ENCODE results near the gene NDUFAF7.
"Not testable (repeated sequence)": the region's sequence is repeated elsewhere in the genome, so short reads cannot be mapped to it uniquely, and the experiment has no call there.

NDUFAF7 gene

GRCh38 chr2:37215250-37215649 is 16.2 kb upstream of the NDUFAF7 start:
- Histone ChIP-seq H3K36me3 (ENCODE audit: insufficient read depth, low read length) (peaks cover 34% of the 10 kb centered on the region), H3K79me2 (ENCODE audit: control insufficient read depth, insufficient read depth, low read length, unreplicated experiment) (peaks cover 5% of the 10 kb centered on the region), H3K4me1 (ENCODE audit: control insufficient read depth, insufficient read depth, low read length, unreplicated experiment) (peaks cover 6% of the 10 kb centered on the region), H3K27me3 (ENCODE audit: insufficient read depth, low read length) (no peaks in the 10 kb centered on the region), H2AFZ (ENCODE audit: low read length, unreplicated experiment) (peak overlapping the region; percentile 45), H3K27ac (ENCODE audit: low read depth, low read length) (peak overlapping the region; percentile 76), H3K4me3 (ENCODE audit: low read depth, low read length) (no peak overlapping the region)

GRCh38 chr2:37219046-37219445 is 12.4 kb upstream of the NDUFAF7 start:
- H3K36me3 ChIP-seq (ENCODE audit: insufficient read depth, low read length): peaks cover 45% of the 10 kb centered on the region
- peaks cover 6% of the 10 kb centered on the region for H3K4me1 ChIP-seq (ENCODE audit: control insufficient read depth, insufficient read depth, low read length, unreplicated experiment)
- H3K79me2 ChIP-seq (ENCODE audit: control insufficient read depth, insufficient read depth, low read length, unreplicated experiment): peaks cover 9% of the 10 kb centered on the region
- H3K4me3 ChIP-seq (ENCODE audit: low read depth, low read length): no peak overlapping the region
- no peaks in the 10 kb centered on the region for H3K27me3 ChIP-seq (ENCODE audit: insufficient read depth, low read length)
- no peak overlapping the region for H2AFZ ChIP-seq (ENCODE audit: low read length, unreplicated experiment)
- H3K27ac ChIP-seq (ENCODE audit: low read depth, low read length): no peak overlapping the region

GRCh38 chr2:37223131-37223530 is 8.3 kb upstream of the NDUFAF7 start:
- Histone ChIP-seq H3K27ac (ENCODE audit: low read depth, low read length) (no peak overlapping the region), H3K4me3 (ENCODE audit: low read depth, low read length) (no peak overlapping the region), H3K4me1 (ENCODE audit: control insufficient read depth, insufficient read depth, low read length, unreplicated experiment) (no peaks in the 10 kb centered on the region), H3K79me2 (ENCODE audit: control insufficient read depth, insufficient read depth, low read length, unreplicated experiment) (peaks cover 41% of the 10 kb centered on the region), H3K27me3 (ENCODE audit: insufficient read depth, low read length) (no peaks in the 10 kb centered on the region), H3K36me3 (ENCODE audit: insufficient read depth, low read length) (peaks cover 51% of the 10 kb centered on the region), H2AFZ (ENCODE audit: low read length, unreplicated experiment) (no peak overlapping the region)

- Histone ChIP-seq H3K4me3 (ENCODE audit: low read depth, low read length) (no peak overlapping the region), H2AFZ (ENCODE audit: low read length, unreplicated experiment) (no peak overlapping the region), H3K4me1 (ENCODE audit: control insufficient read depth, insufficient read depth, low read length, unreplicated experiment) (peaks cover 3% of the 10 kb centered on the region), H3K36me3 (ENCODE audit: insufficient read depth, low read length) (peaks cover 53% of the 10 kb centered on the region), H3K79me2 (ENCODE audit: control insufficient read depth, insufficient read depth, low read length, unreplicated experiment) (peaks cover 49% of the 10 kb centered on the region), H3K27me3 (ENCODE audit: insufficient read depth, low read length) (no peaks in the 10 kb centered on the region), H3K27ac (ENCODE audit: low read depth, low read length) (no peak overlapping the region)
Observed at GRCh38 chr2:37224063-37224462, 7.4 kb upstream of the NDUFAF7 start.

- Histone ChIP-seq H3K36me3 (ENCODE audit: insufficient read depth, low read length) (peaks cover 48% of the 10 kb centered on the region), H3K79me2 (ENCODE audit: control insufficient read depth, insufficient read depth, low read length, unreplicated experiment) (peaks cover 56% of the 10 kb centered on the region)
- H3K4me3 ChIP-seq (ENCODE audit: low read depth, low read length): not testable (repeated sequence)
Observed at GRCh38 chr2:37225129-37225528, 6.3 kb upstream of the NDUFAF7 start.

GRCh38 chr2:37226863-37227262 is 4.6 kb upstream of the NDUFAF7 start:
- Histone ChIP-seq H3K4me3 (ENCODE audit: low read depth, low read length) (no peak overlapping the region), H2AFZ (ENCODE audit: low read length, unreplicated experiment) (no peak overlapping the region), H3K27me3 (ENCODE audit: insufficient read depth, low read length) (no peaks in the 10 kb centered on the region), H3K79me2 (ENCODE audit: control insufficient read depth, insufficient read depth, low read length, unreplicated experiment) (peaks cover 72% of the 10 kb centered on the region), H3K36me3 (ENCODE audit: insufficient read depth, low read length) (peaks cover 35% of the 10 kb centered on the region; the same call in 1 of the 2 replicates), H3K4me1 (ENCODE audit: control insufficient read depth, insufficient read depth, low read length, unreplicated experiment) (peaks cover 15% of the 10 kb centered on the region), H3K27ac (ENCODE audit: low read depth, low read length) (no peak overlapping the region)

More at GRCh38 chr2:37225129-37225528, 6.3 kb upstream of the NDUFAF7 start:
- H3K27ac ChIP-seq (ENCODE audit: low read depth, low read length); H2AFZ ChIP-seq (ENCODE audit: low read length, unreplicated experiment); H3K27me3 ChIP-seq (ENCODE audit: insufficient read depth, low read length): not testable (repeated sequence)
- peaks cover 13% of the 10 kb centered on the region for H3K4me1 ChIP-seq (ENCODE audit: control insufficient read depth, insufficient read depth, low read length, unreplicated experiment)

- Histone ChIP-seq H3K4me1 (ENCODE audit: control insufficient read depth, insufficient read depth, low read length, unreplicated experiment) (peaks cover 23% of the 10 kb centered on the region), H3K27me3 (ENCODE audit: insufficient read depth, low read length) (no peaks in the 10 kb centered on the region), H3K27ac (ENCODE audit: low read depth, low read length) (no peak overlapping the region), H2AFZ (ENCODE audit: low read length, unreplicated experiment) (no peak overlapping the region), H3K36me3 (ENCODE audit: insufficient read depth, low read length) (peaks cover 20% of the 10 kb centered on the region; the same call in 1 of the 2 replicates), H3K79me2 (ENCODE audit: control insufficient read depth, insufficient read depth, low read length, unreplicated experiment) (peaks cover 88% of the 10 kb centered on the region), H3K4me3 (ENCODE audit: low read depth, low read length) (no peak overlapping the region; the same call in 1 of the 2 replicates)
Observed at GRCh38 chr2:37228788-37229187, 2.7 kb upstream of the NDUFAF7 start.

- H2AFZ ChIP-seq (ENCODE audit: low read length, unreplicated experiment): peak overlapping the region; percentile 94
- peaks cover 16% of the 10 kb centered on the region; the same call in 1 of the 2 replicates for H3K36me3 ChIP-seq (ENCODE audit: insufficient read depth, low read length)
Observed at GRCh38 chr2:37230581-37230980, 877 bp upstream of the NDUFAF7 start.

GRCh38 chr2:37232131-37232933 is 874 bp downstream of the NDUFAF7 start:
- H3K27ac ChIP-seq (ENCODE audit: low read depth, low read length): peak overlapping the region; percentile 79
- H3K27me3 ChIP-seq (ENCODE audit: insufficient read depth, low read length): no peaks in the 10 kb centered on the region
- peaks cover 14% of the 10 kb centered on the region; the same call in 1 of the 2 replicates for H3K36me3 ChIP-seq (ENCODE audit: insufficient read depth, low read length)
- peaks cover 75% of the 10 kb centered on the region for H3K79me2 ChIP-seq (ENCODE audit: control insufficient read depth, insufficient read depth, low read length, unreplicated experiment)
- H3K4me1 ChIP-seq (ENCODE audit: control insufficient read depth, insufficient read depth, low read length, unreplicated experiment): peaks cover 23% of the 10 kb centered on the region
- peak overlapping the region; percentile 99 for H3K4me3 ChIP-seq (ENCODE audit: low read depth, low read length)
- peak overlapping the region; percentile 75 for H2AFZ ChIP-seq (ENCODE audit: low read length, unreplicated experiment)

More at GRCh38 chr2:37230581-37230980, 877 bp upstream of the NDUFAF7 start:
- Histone ChIP-seq H3K4me1 (ENCODE audit: control insufficient read depth, insufficient read depth, low read length, unreplicated experiment) (peaks cover 23% of the 10 kb centered on the region), H3K4me3 (ENCODE audit: low read depth, low read length) (peak overlapping the region; percentile 99), H3K27me3 (ENCODE audit: insufficient read depth, low read length) (no peaks in the 10 kb centered on the region), H3K27ac (ENCODE audit: low read depth, low read length) (peak overlapping the region; percentile 79), H3K79me2 (ENCODE audit: control insufficient read depth, insufficient read depth, low read length, unreplicated experiment) (peaks cover 88% of the 10 kb centered on the region)

GRCh38 chr2:37243435-37243834 is 12.0 kb downstream of the NDUFAF7 start:
- Histone ChIP-seq H3K4me3 (ENCODE audit: low read depth, low read length) (no peak overlapping the region), H3K79me2 (ENCODE audit: control insufficient read depth, insufficient read depth, low read length, unreplicated experiment) (no peaks in the 10 kb centered on the region), H3K4me1 (ENCODE audit: control insufficient read depth, insufficient read depth, low read length, unreplicated experiment) (no peaks in the 10 kb centered on the region), H3K27ac (ENCODE audit: low read depth, low read length) (no peak overlapping the region), H3K27me3 (ENCODE audit: insufficient read depth, low read length) (no peaks in the 10 kb centered on the region), H2AFZ (ENCODE audit: low read length, unreplicated experiment) (no peak overlapping the region), H3K36me3 (ENCODE audit: insufficient read depth, low read length) (peaks cover 29% of the 10 kb centered on the region)

GRCh38 chr2:37244017-37244416 is 12.6 kb downstream of the NDUFAF7 start:
- Histone ChIP-seq H3K27ac (ENCODE audit: low read depth, low read length) (no peak overlapping the region), H3K36me3 (ENCODE audit: insufficient read depth, low read length) (peaks cover 29% of the 10 kb centered on the region), H3K4me3 (ENCODE audit: low read depth, low read length) (no peak overlapping the region)

More at GRCh38 chr2:37244017-37244416, 12.6 kb downstream of the NDUFAF7 start:
- no peak overlapping the region for H2AFZ ChIP-seq (ENCODE audit: low read length, unreplicated experiment)
- H3K27me3 ChIP-seq (ENCODE audit: insufficient read depth, low read length): no peaks in the 10 kb centered on the region
- H3K79me2 ChIP-seq (ENCODE audit: control insufficient read depth, insufficient read depth, low read length, unreplicated experiment): no peaks in the 10 kb centered on the region
- no peaks in the 10 kb centered on the region for H3K4me1 ChIP-seq (ENCODE audit: control insufficient read depth, insufficient read depth, low read length, unreplicated experiment)

Data from ACC112 (cell line).